Karpas-422 (cell line): ENCODE measurements around the gene DMD. TPM values are rescaled to one million over a fixed set of nuclear protein-coding genes. Genes with fewer than 3 reads are reported as not detected.

Source experiments
- DNase-seq: peaks from one replicate; pipeline ENCODE4 v3.0.0-alpha.2; 2015
- H2AFZ ChIP-seq: fragments of 200-600 bp; sonication (generic); 2 replicates; pipeline ENCODE4 v1.6.1; 2014; ENCODE audit warnings: antibody characterized with exemption, low read length, mixed read lengths
- H3K27ac ChIP-seq: fragments of 200-600 bp; sonication (generic); 2 replicates; pipeline ENCODE4 v1.5.1; 2014; ENCODE audit warnings: mild to moderate bottlenecking, low read length, moderate library complexity
- H3K27me3 ChIP-seq: fragments of 200-600 bp; sonication (generic); 2 replicates; pipeline ENCODE4 v1.6.1; 2014; ENCODE audit warnings: low read length, mixed read lengths
- H3K36me3 ChIP-seq: fragments of 200-600 bp; sonication (generic); 2 replicates; pipeline ENCODE4 v1.6.1; 2014; ENCODE audit warnings: low read length, mixed read lengths; ENCODE audit not compliant: insufficient read depth
- H3K4me1 ChIP-seq: fragments of 200-600 bp; sonication (generic); 2 replicates; pipeline ENCODE4 v1.6.1; 2014; ENCODE audit warnings: mild to moderate bottlenecking, low read length, mixed read lengths
- H3K4me2 ChIP-seq: fragments of 200-600 bp; sonication (generic); 2 replicates; pipeline ENCODE4 v1.6.1; 2014; ENCODE audit warnings: low read length, low read depth, mild to moderate bottlenecking; ENCODE audit not compliant: poor library complexity, severe bottlenecking
- H3K4me3 ChIP-seq: fragments of 200-600 bp; sonication (generic); 2 replicates; pipeline ENCODE4 v1.5.1; 2014; ENCODE audit warnings: mild to moderate bottlenecking, antibody characterized with exemption, low read length, mixed read lengths
- H3K79me2 ChIP-seq: fragments of 200-600 bp; sonication (generic); 2 replicates; pipeline ENCODE4 v1.6.1; 2014; ENCODE audit warnings: mild to moderate bottlenecking, low read length, mixed read lengths
- H3K9ac ChIP-seq: fragments of 200-600 bp; sonication (generic); 2 replicates; pipeline ENCODE4 v1.6.0; 2014; ENCODE audit warnings: low read length
- H3K9me2 ChIP-seq: fragments of 200-600 bp; sonication (generic), shearing (Covaris generic); replicated peaks from 2 replicates; pipeline ENCODE4 v1.6.0; 2014; ENCODE audit warnings: mild to moderate bottlenecking, low read length, moderate library complexity; ENCODE audit not compliant: insufficient read depth
- H3K9me3 ChIP-seq: fragments of 300-700, 200-600 bp; sonication (generic); 2 replicates; pipeline ENCODE4 v1.6.1; 2014; ENCODE audit warnings: low read length, mixed read lengths
- H4K20me1 ChIP-seq: fragments of 200-600 bp; sonication (generic); 2 replicates; pipeline ENCODE4 v1.6.1; 2014; ENCODE audit warnings: mild to moderate bottlenecking, antibody characterized with exemption, low read length, low read depth; ENCODE audit not compliant: insufficient read depth
- total RNA-seq: library from RNA; depleted of rRNA; stranded (reverse); fragments of >200 nt; shearing (Covaris generic); gene quantifications from 2 replicates; pipeline ENCODE4 v1.2.3, GENCODE V29; 2014; ENCODE audit warnings: low replicate concordance

The DMD gene
- total RNA-seq, 1 experiment from 2014 or later: not detected

GRCh38 chrX:32448320-32448719 lies 763.0 kb downstream of the DMD start:
- H2AFZ ChIP-seq: peak overlapping the region; percentile 85
- no peaks in the 10 kb centered on the region for H3K36me3 ChIP-seq
- H3K9me2 ChIP-seq: no peaks in the 10 kb centered on the region
- H3K27me3 ChIP-seq: no peaks in the 10 kb centered on the region
- no peaks in the 10 kb centered on the region for H3K9me3 ChIP-seq
- H3K4me3 ChIP-seq: peak overlapping the region; percentile 38; the same call in 1 of the 2 replicates
- no peaks in the 10 kb centered on the region for H4K20me1 ChIP-seq
- peak overlapping the region; percentile 69 for H3K27ac ChIP-seq
- H3K4me1 ChIP-seq: peaks cover 32% of the 10 kb centered on the region
- peak; percentile 75 for DNase-seq
- no peaks in the 10 kb centered on the region for H3K79me2 ChIP-seq
- no peak overlapping the region for H3K9ac ChIP-seq
- H3K4me2 ChIP-seq: peak overlapping the region; percentile 57

- peak overlapping the region; percentile 69 for H3K27ac ChIP-seq
- H3K9me3 ChIP-seq: no peaks in the 10 kb centered on the region
- H3K4me1 ChIP-seq: peaks cover 36% of the 10 kb centered on the region
- no peak for DNase-seq
- no peaks in the 10 kb centered on the region for H3K9me2 ChIP-seq
- no peaks in the 10 kb centered on the region for H3K79me2 ChIP-seq
- H3K36me3 ChIP-seq: no peaks in the 10 kb centered on the region
- H3K27me3 ChIP-seq: no peaks in the 10 kb centered on the region
- peak overlapping the region; percentile 57 for H3K4me2 ChIP-seq
- H4K20me1 ChIP-seq: no peaks in the 10 kb centered on the region
- H3K9ac ChIP-seq: no peak overlapping the region
- peak overlapping the region; percentile 85; the same call in 1 of the 2 replicates for H2AFZ ChIP-seq
- H3K4me3 ChIP-seq: no peak overlapping the region
These were observed 763.7 kb downstream of the DMD start for GRCh38 chrX:32447640-32448039.

GRCh38 chrX:32443841-32444240 lies 767.5 kb downstream of the DMD start:
- Histone ChIP-seq H3K36me3 (no peaks in the 10 kb centered on the region), H3K4me3 (no peak overlapping the region), H3K9me3 (no peaks in the 10 kb centered on the region), H2AFZ (no peak overlapping the region; the same call in 1 of the 2 replicates), H3K79me2 (no peaks in the 10 kb centered on the region), H4K20me1 (no peaks in the 10 kb centered on the region), H3K9me2 (no peaks in the 10 kb centered on the region), H3K4me1 (peaks cover 31% of the 10 kb centered on the region), H3K27ac (peak overlapping the region; percentile 56), H3K27me3 (no peaks in the 10 kb centered on the region), H3K9ac (no peak overlapping the region), H3K4me2 (peak overlapping the region; percentile 23)
- peak; percentile 49 for DNase-seq

GRCh38 chrX:32421266-32421665 lies 790.1 kb downstream of the DMD start:
- H3K9ac ChIP-seq: no peak overlapping the region
- H3K27ac ChIP-seq: no peak overlapping the region
- H3K36me3 ChIP-seq: no peaks in the 10 kb centered on the region
- no peak overlapping the region for H3K4me3 ChIP-seq
- no peaks in the 10 kb centered on the region for H3K9me2 ChIP-seq
- H3K4me1 ChIP-seq: no peaks in the 10 kb centered on the region
- H4K20me1 ChIP-seq: no peaks in the 10 kb centered on the region
- H3K4me2 ChIP-seq: no peak overlapping the region
- H2AFZ ChIP-seq: no peak overlapping the region
- no peaks in the 10 kb centered on the region for H3K79me2 ChIP-seq
- H3K9me3 ChIP-seq: no peaks in the 10 kb centered on the region
- H3K27me3 ChIP-seq: no peaks in the 10 kb centered on the region
- no peak for DNase-seq

- Histone ChIP-seq H3K9ac (no peak overlapping the region), H3K79me2 (no peaks in the 10 kb centered on the region), H4K20me1 (no peaks in the 10 kb centered on the region), H3K4me2 (no peak overlapping the region), H3K9me3 (no peaks in the 10 kb centered on the region; the same call in 1 of the 2 replicates), H3K36me3 (no peaks in the 10 kb centered on the region), H3K27me3 (no peaks in the 10 kb centered on the region), H3K9me2 (no peaks in the 10 kb centered on the region), H3K4me3 (no peak overlapping the region), H3K4me1 (no peaks in the 10 kb centered on the region), H2AFZ (no peak overlapping the region), H3K27ac (no peak overlapping the region)
- peak; percentile 72 for DNase-seq
These were observed 803.0 kb downstream of the DMD start for GRCh38 chrX:32408389-32408788.

GRCh38 chrX:32397562-32398216 lies 813.7 kb downstream of the DMD start:
- Histone ChIP-seq H3K27ac (no peak overlapping the region), H3K79me2 (no peaks in the 10 kb centered on the region), H4K20me1 (no peaks in the 10 kb centered on the region), H3K4me2 (no peak overlapping the region), H3K27me3 (no peaks in the 10 kb centered on the region), H3K9ac (no peak overlapping the region), H2AFZ (no peak overlapping the region), H3K4me3 (no peak overlapping the region), H3K9me3 (no peaks in the 10 kb centered on the region), H3K9me2 (no peaks in the 10 kb centered on the region), H3K36me3 (no peaks in the 10 kb centered on the region), H3K4me1 (no peaks in the 10 kb centered on the region)
- no peak for DNase-seq

- DNase-seq: no peak
- Histone ChIP-seq H3K4me2 (no peak overlapping the region), H3K9me3 (0 out of 2 replicates have a peak, but pooled peaks cover 4% of the 10 kb centered on the region), H3K27ac (no peak overlapping the region), H3K27me3 (no peaks in the 10 kb centered on the region), H3K36me3 (no peaks in the 10 kb centered on the region), H3K4me1 (no peaks in the 10 kb centered on the region), H3K9me2 (no peaks in the 10 kb centered on the region), H4K20me1 (no peaks in the 10 kb centered on the region), H2AFZ (no peak overlapping the region), H3K9ac (no peak overlapping the region), H3K79me2 (no peaks in the 10 kb centered on the region), H3K4me3 (no peak overlapping the region)
These were observed 815.5 kb downstream of the DMD start for GRCh38 chrX:32395878-32396277.

GRCh38 chrX:32392655-32393054 lies 818.7 kb downstream of the DMD start:
- 0 out of 2 replicates have a peak, but pooled peaks cover 4% of the 10 kb centered on the region for H3K9me3 ChIP-seq
- H3K9me2 ChIP-seq: no peaks in the 10 kb centered on the region
- no peak overlapping the region for H3K4me2 ChIP-seq
- no peak overlapping the region for H3K9ac ChIP-seq
- no peaks in the 10 kb centered on the region for H3K79me2 ChIP-seq
- no peaks in the 10 kb centered on the region for H3K36me3 ChIP-seq
- no peak overlapping the region for H3K4me3 ChIP-seq
- no peak for DNase-seq
- H3K4me1 ChIP-seq: no peaks in the 10 kb centered on the region
- no peaks in the 10 kb centered on the region for H3K27me3 ChIP-seq
- no peaks in the 10 kb centered on the region for H4K20me1 ChIP-seq
- no peak overlapping the region for H2AFZ ChIP-seq
- H3K27ac ChIP-seq: no peak overlapping the region
